GM23338 (cell line): Measurements from ENCODE around the gene ADCYAP1R1. TPM values are rescaled to one million over a fixed set of nuclear protein-coding genes. Genes with fewer than 3 reads are reported as not detected.

ENCODE experiments used
- ATAC-seq: fragments of 200-7000 bp; cut with Tn5 transposase; 3 replicates; pipeline ENCODE4 v1.9.1; 2020
- DNase-seq: peaks from one replicate; pipeline ENCODE4 v3.0.0-alpha.2; 2015; ENCODE audit warnings: low spot score
- H2AFZ ChIP-seq: fragments of 200-600 bp; sonication (generic); 2 replicates; pipeline ENCODE4 v1.8.0; 2016; ENCODE audit warnings: antibody characterized with exemption, mild to moderate bottlenecking, moderate library complexity
- H3F3A ChIP-seq: fragments of 200-600 bp; sonication (generic); replicated peaks from 2 replicates; pipeline ENCODE4 v1.8.0; 2017; ENCODE audit warnings: antibody characterized with exemption, mixed run types, low read depth
- H3K27ac ChIP-seq: fragments of 200-600 bp; sonication (generic); 2 replicates; pipeline ENCODE4 v1.6.1; 2016; ENCODE audit warnings: low read depth
- H3K27me3 ChIP-seq: fragments of 200-600 bp; sonication (generic); 2 replicates; pipeline ENCODE4 v1.8.0; 2016; ENCODE audit warnings: mild to moderate bottlenecking, mixed run types, moderate library complexity; ENCODE audit not compliant: insufficient read depth
- H3K36me3 ChIP-seq: fragments of 200-600 bp; sonication (generic); 2 replicates; pipeline ENCODE4 v1.8.0; 2016; ENCODE audit warnings: mild to moderate bottlenecking; ENCODE audit not compliant: insufficient read depth
- H3K4me1 ChIP-seq: fragments of 200-600 bp; sonication (generic); 2 replicates; pipeline ENCODE4 v1.8.0; 2016; ENCODE audit warnings: mild to moderate bottlenecking, moderate library complexity; ENCODE audit not compliant: insufficient read depth
- H3K4me2 ChIP-seq: fragments of 200-600 bp; sonication (generic); 2 replicates; pipeline ENCODE4 v1.7.1; 2017; ENCODE audit warnings: mixed run types
- H3K4me3 ChIP-seq: fragments of 200-600 bp; sonication (generic); 2 replicates; pipeline ENCODE4 v1.6.1; 2016; ENCODE audit warnings: mixed run types
- H3K79me2 ChIP-seq: fragments of 200-600 bp; sonication (generic); replicated peaks from 2 replicates; pipeline ENCODE4 v1.8.0; 2017; ENCODE audit warnings: mild to moderate bottlenecking; ENCODE audit not compliant: insufficient read depth
- H3K9me2 ChIP-seq: fragments of 200-600 bp; sonication (generic); 2 replicates; pipeline ENCODE4 v1.8.0; 2017; ENCODE audit not compliant: insufficient read depth
- H4K20me1 ChIP-seq: fragments of 200-600 bp; sonication (generic); replicated peaks from 2 replicates; pipeline ENCODE4 v1.8.0; 2017; ENCODE audit warnings: mild to moderate bottlenecking; ENCODE audit not compliant: insufficient read depth
- H3K27ac Mint-ChIP-seq: 2 replicates; pipeline ENCODE4 v1.8.0; 2020; ENCODE audit warnings: inconsistent platforms, mild to moderate bottlenecking, moderate library complexity, mixed read lengths
- H3K27me3 Mint-ChIP-seq: 3 replicates; pipeline ENCODE4 v1.8.0; 2022; ENCODE audit warnings: low read depth, mild to moderate bottlenecking, moderate library complexity, mixed read lengths, inconsistent platforms; ENCODE audit not compliant: insufficient read depth, poor library complexity
- H3K36me3 Mint-ChIP-seq: 3 replicates; pipeline ENCODE4 v1.8.0; 2021; ENCODE audit warnings: low read depth, mild to moderate bottlenecking, inconsistent platforms, moderate library complexity, mixed read lengths
- H3K4me1 Mint-ChIP-seq: 3 replicates; pipeline ENCODE4 v1.8.0; 2020; ENCODE audit warnings: mild to moderate bottlenecking, inconsistent platforms, mixed read lengths
- H3K4me3 Mint-ChIP-seq: 3 replicates; pipeline ENCODE4 v1.8.0; 2021; ENCODE audit warnings: moderate library complexity, mild to moderate bottlenecking, inconsistent platforms, mixed read lengths
- H3K9me3 Mint-ChIP-seq: 3 replicates; pipeline ENCODE4 v1.8.0; 2020; ENCODE audit warnings: moderate library complexity, mild to moderate bottlenecking, inconsistent platforms, mixed read lengths
- CREB1 ChIP-seq: fragments of 250-450 bp; sonication (Bioruptor Pico); IDR thresholded peaks from 2 replicates; pipeline ENCODE4 v1.5.0; 2020; ENCODE audit warnings: low read depth, mild to moderate bottlenecking, moderate library complexity
- CTCF ChIP-seq, 2 experiments: fragments of 200-600 bp in 1 of 2; sonication (generic) in 1 of 2; conservative IDR thresholded peaks; 2 replicates each; pipeline versions ENCODE4 v1.5.1 to v1.6.1; 2016 to 2017; ENCODE audit warnings: antibody characterized with exemption in 2 of 2, low read depth in 2 of 2, mild to moderate bottlenecking in 2 of 2, moderate library complexity in 1 of 2
- ETS1 ChIP-seq: IDR thresholded peaks from 2 replicates; pipeline ENCODE4 v1.6.1; 2016; ENCODE audit warnings: antibody characterized with exemption
- EZH2 ChIP-seq: fragments of 200-600 bp; sonication (generic); IDR thresholded peaks from one replicate; pipeline ENCODE4 v1.8.0; 2017; ENCODE audit warnings: antibody characterized with exemption, mild to moderate bottlenecking, low read depth; ENCODE audit not compliant: unreplicated experiment
- EZH2phosphoT487 ChIP-seq: fragments of 200-600 bp; sonication (generic); IDR thresholded peaks from one replicate; pipeline ENCODE4 v1.8.1; 2018; ENCODE audit warnings: antibody characterized with exemption; ENCODE audit not compliant: unreplicated experiment
- JUNB ChIP-seq: IDR thresholded peaks from one replicate; pipeline ENCODE4 v1.6.1; 2016; ENCODE audit warnings: antibody characterized with exemption; ENCODE audit not compliant: unreplicated experiment
- NANOG ChIP-seq: IDR thresholded peaks from 2 replicates; pipeline ENCODE4 v1.6.1; 2016; ENCODE audit warnings: antibody characterized with exemption, borderline replicate concordance
- POLR2AphosphoS5 ChIP-seq: IDR thresholded peaks from 2 replicates; pipeline ENCODE4 v1.6.1; 2016; ENCODE audit warnings: antibody characterized with exemption, low read depth
- REST ChIP-seq: IDR thresholded peaks from one replicate; pipeline ENCODE4 v1.6.1; 2018; ENCODE audit warnings: antibody characterized with exemption; ENCODE audit not compliant: unreplicated experiment
- STAT1 ChIP-seq: IDR thresholded peaks from one replicate; pipeline ENCODE4 v1.6.1; 2016; ENCODE audit warnings: antibody characterized with exemption; ENCODE audit not compliant: unreplicated experiment
- ZNF114 ChIP-seq: fragments of 250-450 bp; sonication (Bioruptor Pico); IDR thresholded peaks from 2 replicates; pipeline ENCODE4 v1.5.0; 2020; ENCODE audit warnings: mild to moderate bottlenecking, moderate library complexity
- ZNF331 ChIP-seq: fragments of 250-450 bp; sonication (Bioruptor Pico); IDR thresholded peaks from 2 replicates; pipeline ENCODE4 v1.5.0; 2020; ENCODE audit warnings: low read depth, mild to moderate bottlenecking, moderate library complexity
- ZNF462 ChIP-seq: fragments of 250-450 bp; sonication (Bioruptor Pico); IDR thresholded peaks from 2 replicates; pipeline ENCODE4 v1.5.0; 2020; ENCODE audit warnings: mild to moderate bottlenecking, moderate library complexity
- polyA plus RNA-seq: library from polyadenylated mRNA; unstranded; fragments of >200 nt; fragmentation: Nextera tagmentation; extraction: Ambion mirVana; gene quantifications from 2 replicates; pipeline ENCODE4 v1.2.1, GENCODE V29; 2016
- total RNA-seq: library from RNA; depleted of rRNA; stranded (reverse); fragments of >200 nt; shearing (Covaris generic); gene quantifications from 2 replicates; pipeline ENCODE4 v1.2.3, GENCODE V29; 2014

Gene ADCYAP1R1
- total and polyA plus RNA-seq, 2 experiments from 2014 or later = 1.8 to 10.6 TPM

GRCh38 chr7:31104361-31105255, 52.5 kb downstream of the ADCYAP1R1 start:
- H3K27me3 Mint-ChIP-seq = peaks cover 2% of the 10 kb centered on the region
- H3K9me2 ChIP-seq = no peaks in the 10 kb centered on the region
- no peak overlapping the region for H3K4me3 ChIP-seq
- H3K4me1 ChIP-seq = no peaks in the 10 kb centered on the region
- no peak overlapping the region for H2AFZ ChIP-seq
- peaks cover 3% of the 10 kb centered on the region; the same call in 1 of the 3 replicates for H3K36me3 Mint-ChIP-seq
- no peaks in the 10 kb centered on the region for H3K79me2 ChIP-seq
- no peak overlapping the region for H3K27ac ChIP-seq
- H3K4me3 Mint-ChIP-seq = no peak overlapping the region
- no peaks in the 10 kb centered on the region for H3K27me3 ChIP-seq
- DNase-seq (no peak), ATAC-seq (no peak)
- H3K4me2 ChIP-seq = no peak overlapping the region
- no peak overlapping the region for H3K27ac Mint-ChIP-seq
- H4K20me1 ChIP-seq = no peaks in the 10 kb centered on the region
- TF ChIP-seq CREB1 (CRISPR knock-in tag) (no peak), STAT1 (no peak), REST (no peak), EZH2phosphoT487 (no peak), EZH2 (no peak), ZNF462 (CRISPR knock-in tag) (no peak), ZNF331 (CRISPR knock-in tag) (no peak), JUNB (no peak), POLR2AphosphoS5 (no peak), NANOG (no peak), ETS1 (no peak), ZNF114 (no peak), CTCF (conservative IDR thresholded peaks at IDR 0.05; ENCODE audit: low read depth in 2 of 2) (no peak)
- H3K4me1 Mint-ChIP-seq = no peaks in the 10 kb centered on the region; the same call in 2 of the 3 replicates
- no peaks in the 10 kb centered on the region for H3K9me3 Mint-ChIP-seq
- no peaks in the 10 kb centered on the region for H3K36me3 ChIP-seq
- H3F3A ChIP-seq = no peaks in the 10 kb centered on the region
